ENCODE measurements around the gene PRRG4.
"Not testable (repeated sequence)": the region's sequence is repeated elsewhere in the genome, so short reads cannot be mapped to it uniquely, and the experiment has no call there.

The PRRG4 gene

GRCh38 chr11:32861850-32862577, 32.3 kb downstream of the PRRG4 start:
- Histone ChIP-seq H4K20me1 (ENCODE audit: insufficient read depth, low read length) (no peaks in the 10 kb centered on the region), H2AFZ (ENCODE audit: low read depth, low read length) (no peak overlapping the region), H3K4me2 (ENCODE audit: low read length) (no peak overlapping the region), H3K79me2 (ENCODE audit: low read length) (no peaks in the 10 kb centered on the region), H3K4me1 (ENCODE audit: low read length) (no peaks in the 10 kb centered on the region), H3K9ac (ENCODE audit: low read length) (no peak overlapping the region), H3K9me3 (ENCODE audit: insufficient read depth, low read length) (no peaks in the 10 kb centered on the region), H3K36me3 (replicated peaks; ENCODE audit: low read depth, low read length) (no peaks in the 10 kb centered on the region), H3K27ac (ENCODE audit: low read length) (no peak overlapping the region), H3K27me3 (ENCODE audit: low read depth, low read length) (peaks cover 3% of the 10 kb centered on the region; the same call in 1 of the 2 replicates), H3K4me3 (ENCODE audit: low read length) (no peak overlapping the region)
- TF ChIP-seq CTCF (IDR thresholded peaks at IDR 0.05; ENCODE audit: low read depth, low read length) = no peak
- no peak for TF ChIP-seq EZH2phosphoT487 (IDR thresholded peaks at IDR 0.05; ENCODE audit: low read depth)

GRCh38 chr11:32864555-32864954, 34.8 kb downstream of the PRRG4 start:
- no peak overlapping the region for H3K9ac ChIP-seq (ENCODE audit: low read length)
- peaks cover 3% of the 10 kb centered on the region; the same call in 1 of the 2 replicates for H3K27me3 ChIP-seq (ENCODE audit: low read depth, low read length)
- no peaks in the 10 kb centered on the region for H3K9me3 ChIP-seq (ENCODE audit: insufficient read depth, low read length)
- H3K27ac ChIP-seq (ENCODE audit: low read length) = no peak overlapping the region
- TF ChIP-seq EZH2phosphoT487 (IDR thresholded peaks at IDR 0.05; ENCODE audit: low read depth) (no peak), CTCF (IDR thresholded peaks at IDR 0.05; ENCODE audit: low read depth, low read length) (no peak)
- H3K4me1 ChIP-seq (ENCODE audit: low read length) = no peaks in the 10 kb centered on the region
- no peaks in the 10 kb centered on the region for H3K36me3 ChIP-seq (replicated peaks; ENCODE audit: low read depth, low read length)
- no peaks in the 10 kb centered on the region for H3K79me2 ChIP-seq (ENCODE audit: low read length)
- no peak overlapping the region for H3K4me3 ChIP-seq (ENCODE audit: low read length)
- no peak overlapping the region for H2AFZ ChIP-seq (ENCODE audit: low read depth, low read length)
- H4K20me1 ChIP-seq (ENCODE audit: insufficient read depth, low read length) = no peaks in the 10 kb centered on the region
- no peak overlapping the region for H3K4me2 ChIP-seq (ENCODE audit: low read length)

GRCh38 chr11:32868752-32869151, 39.0 kb downstream of the PRRG4 start:
- H3K79me2 ChIP-seq (ENCODE audit: low read length); H3K4me3 ChIP-seq (ENCODE audit: low read length); H2AFZ ChIP-seq (ENCODE audit: low read depth, low read length); H3K27ac ChIP-seq (ENCODE audit: low read length); H3K36me3 ChIP-seq (replicated peaks; ENCODE audit: low read depth, low read length); H3K9ac ChIP-seq (ENCODE audit: low read length); H4K20me1 ChIP-seq (ENCODE audit: insufficient read depth, low read length); H3K27me3 ChIP-seq (ENCODE audit: low read depth, low read length); H3K4me1 ChIP-seq (ENCODE audit: low read length); H3K4me2 ChIP-seq (ENCODE audit: low read length); H3K9me3 ChIP-seq (ENCODE audit: insufficient read depth, low read length): not testable (repeated sequence)

- Histone ChIP-seq H3K79me2 (ENCODE audit: low read length) (no peaks in the 10 kb centered on the region), H3K4me3 (ENCODE audit: low read length) (no peak overlapping the region), H3K4me2 (ENCODE audit: low read length) (no peak overlapping the region), H3K9ac (ENCODE audit: low read length) (no peak overlapping the region), H3K4me1 (ENCODE audit: low read length) (no peaks in the 10 kb centered on the region), H4K20me1 (ENCODE audit: insufficient read depth, low read length) (no peaks in the 10 kb centered on the region), H3K27me3 (ENCODE audit: low read depth, low read length) (peaks cover 7% of the 10 kb centered on the region; the same call in 1 of the 2 replicates), H2AFZ (ENCODE audit: low read depth, low read length) (no peak overlapping the region), H3K27ac (ENCODE audit: low read length) (no peak overlapping the region), H3K36me3 (replicated peaks; ENCODE audit: low read depth, low read length) (no peaks in the 10 kb centered on the region), H3K9me3 (ENCODE audit: insufficient read depth, low read length) (no peaks in the 10 kb centered on the region)
- no peak for TF ChIP-seq EZH2phosphoT487 (IDR thresholded peaks at IDR 0.05; ENCODE audit: low read depth)
- TF ChIP-seq CTCF (IDR thresholded peaks at IDR 0.05; ENCODE audit: low read depth, low read length) = peak; percentile 42
Measured at GRCh38 chr11:32870676-32871075, 40.9 kb downstream of the PRRG4 start.

All from OCI-LY3 (cell line).